Posterior cingulate gyrus (tissue), 11 donors: ENCODE measurements around the gene CDKL4.
"Not testable (repeated sequence)": the region's sequence is repeated elsewhere in the genome, so short reads cannot be mapped to it uniquely, and the experiment has no call there.

Source experiments
- DNase-seq, 10 donors: peaks; one replicate each; pipeline versions ENCODE4 v3.0.0 to v3.0.0-alpha.2; 2020 to 2021; ENCODE audit warnings: mixed read lengths in 3 of 10
- intact Hi-C: fragments of 100-400 bp; cut with DNase I; formaldehyde crosslinking; loops from one replicate; pipeline ENCODE4 v1.15.1; 2023

Gene CDKL4

GRCh38 chr2:39234754-39235153 is 9.0 kb downstream of the CDKL4 start:
- intact Hi-C loops: no loop called here
- no peak for DNase-seq

GRCh38 chr2:39232141-39232540 is 11.6 kb downstream of the CDKL4 start:
- DNase-seq: no peak
- intact Hi-C loops: no loop called here

GRCh38 chr2:39228413-39229209 is 15.2 kb downstream of the CDKL4 start:
- peak in 3 of 10 donors; percentile 12 to 84 (median 18) for DNase-seq
- intact Hi-C loops: loop anchor here (1.0 to 10.0 kb wide), 3 partner anchors 108 to 284 kb away; partner anchors contain the start of gene SOS1

DNA sequence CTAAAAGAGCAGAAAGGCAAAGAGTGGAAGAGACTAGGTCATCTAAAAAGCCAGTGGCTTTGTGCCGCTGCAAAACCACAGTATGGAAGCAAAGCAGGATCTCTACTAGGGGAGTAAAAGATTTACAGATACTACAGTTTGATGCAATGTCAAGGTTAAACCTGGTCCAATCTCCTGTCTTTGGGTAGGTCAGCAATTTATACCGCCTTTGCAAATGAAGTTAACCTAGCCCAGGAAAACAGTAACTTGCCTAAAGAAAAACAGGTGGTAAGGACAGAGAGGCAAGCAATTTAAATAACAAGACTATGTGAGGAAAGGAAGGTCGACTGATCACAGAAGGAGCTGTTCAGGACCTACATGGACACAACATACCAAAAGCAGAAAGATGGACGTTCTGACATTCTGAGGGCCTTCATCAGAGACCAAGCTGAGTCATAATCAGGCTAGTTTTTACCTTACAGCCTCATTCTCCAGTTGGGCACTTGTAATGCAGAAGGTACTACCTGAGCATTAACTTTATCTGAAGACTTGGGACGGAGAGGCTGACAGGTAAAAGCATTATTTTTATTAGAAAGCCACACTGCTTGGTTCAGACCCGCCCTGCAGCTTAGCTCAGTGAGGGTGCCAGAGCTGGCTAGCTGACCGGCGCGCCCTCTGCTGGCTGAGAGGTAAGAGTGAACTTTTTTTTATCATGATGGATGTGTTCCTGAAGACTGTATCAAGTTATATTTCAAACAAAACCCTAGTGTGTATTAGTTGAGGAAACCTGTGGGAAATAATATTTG is 15.9 kb downstream of the CDKL4 start:
- intact Hi-C loops: loop anchor here (1.0 to 10.0 kb wide), 3 partner anchors 107 to 283 kb away; partner anchors contain the start of gene SOS1
- DNase-seq: peak; percentile 69 to 97 (median 83)

DNA sequence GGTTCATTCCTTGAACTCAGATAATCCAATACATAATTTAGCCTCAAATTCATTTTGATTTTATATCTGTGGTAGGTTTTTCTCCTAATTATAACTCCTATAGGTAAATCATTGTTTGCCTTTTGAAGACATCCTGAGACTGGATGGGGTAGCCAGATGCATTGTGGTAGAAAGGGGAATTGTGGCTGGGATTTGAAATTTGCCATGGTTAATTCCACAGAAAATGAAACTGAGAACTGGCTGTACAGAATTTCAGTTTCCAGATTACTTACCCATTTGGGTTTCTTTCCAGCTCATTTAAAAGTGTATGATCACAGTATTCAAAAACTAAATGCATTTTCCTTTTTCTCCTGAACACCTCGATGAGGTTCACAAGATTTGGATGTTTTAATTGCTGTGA is 18.2 kb downstream of the CDKL4 start:
- intact Hi-C loops: loop anchor here (10.0 kb wide), 1 partner anchor 281 kb away; no protein-coding TSS in a partner anchor
- DNase-seq: no peak

- intact Hi-C loops: loop anchor here (10.0 kb wide), 1 partner anchor 279 kb away; no protein-coding TSS in a partner anchor
- DNase-seq: no peak
Measured at GRCh38 chr2:39223909-39224308, 19.9 kb downstream of the CDKL4 start.

GRCh38 chr2:39221459-39221858 is 22.3 kb downstream of the CDKL4 start:
- DNase-seq: no peak
- intact Hi-C loops: loop anchor here (10.0 kb wide), 1 partner anchor 277 kb away; no protein-coding TSS in a partner anchor

DNA sequence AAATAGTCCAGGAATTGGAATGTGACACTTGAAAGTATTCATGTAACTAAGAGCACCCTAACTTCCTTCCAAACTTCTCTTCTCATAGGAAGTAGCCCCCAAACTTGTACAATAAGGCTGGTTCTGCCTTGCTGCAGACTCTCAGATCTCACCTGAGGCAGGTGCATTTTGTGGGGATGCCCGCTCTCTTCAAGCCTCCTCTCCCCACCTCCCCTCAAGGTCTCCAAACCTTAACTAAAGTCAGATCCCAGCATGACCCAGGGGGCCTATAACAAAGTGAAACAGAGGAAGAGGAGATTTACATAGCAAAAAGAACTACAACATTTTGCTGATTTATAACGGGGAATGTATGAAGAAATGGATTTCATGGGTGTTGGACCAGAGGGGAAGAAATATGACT is 23.6 kb downstream of the CDKL4 start:
- intact Hi-C loops: loop anchor here (10.0 kb wide), 1 partner anchor 275 kb away; no protein-coding TSS in a partner anchor

DNA sequence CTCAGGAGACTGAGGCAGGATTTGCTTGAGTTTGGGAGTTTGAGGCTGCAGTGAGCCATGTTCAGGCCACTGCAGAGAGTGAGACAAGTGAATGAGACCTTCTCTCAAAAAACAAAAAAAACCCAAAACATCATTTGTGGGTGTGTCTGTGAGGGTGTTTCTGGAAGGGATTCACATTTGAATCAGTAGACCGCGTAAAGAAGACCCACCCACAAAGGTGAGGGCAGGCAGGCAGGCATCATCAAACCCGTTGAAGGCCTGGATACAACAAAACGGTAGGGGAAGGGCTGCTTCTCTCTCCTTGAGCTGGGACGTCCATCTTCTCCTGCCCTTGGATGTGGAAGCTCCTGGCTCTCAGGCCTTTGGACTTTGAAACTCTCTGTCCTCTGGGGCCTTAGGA is 25.4 kb downstream of the CDKL4 start:
- DNase-seq: no peak
- intact Hi-C loops: no loop called here

More for the DNA sequence above, 23.6 kb downstream of the CDKL4 start:
- no peak for DNase-seq

DNA sequence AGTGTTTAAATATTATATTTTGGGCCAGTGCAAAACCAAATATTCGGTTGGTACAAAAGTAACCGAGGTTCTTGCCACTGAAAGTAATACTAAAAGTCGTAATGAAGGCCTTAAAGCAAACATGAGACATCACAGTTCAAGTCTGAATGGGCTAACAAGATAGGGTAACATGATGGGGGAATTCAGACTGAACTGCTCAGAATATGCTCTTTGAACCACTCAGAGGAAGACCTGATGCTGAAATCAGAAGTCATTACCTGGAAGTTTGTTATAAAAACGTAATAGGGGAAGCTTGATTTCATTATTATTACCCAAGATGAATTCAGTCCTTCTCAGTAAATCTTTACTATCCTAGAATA is 26.6 kb downstream of the CDKL4 start:
- intact Hi-C loops: no loop called here
- DNase-seq: no peak

DNA sequence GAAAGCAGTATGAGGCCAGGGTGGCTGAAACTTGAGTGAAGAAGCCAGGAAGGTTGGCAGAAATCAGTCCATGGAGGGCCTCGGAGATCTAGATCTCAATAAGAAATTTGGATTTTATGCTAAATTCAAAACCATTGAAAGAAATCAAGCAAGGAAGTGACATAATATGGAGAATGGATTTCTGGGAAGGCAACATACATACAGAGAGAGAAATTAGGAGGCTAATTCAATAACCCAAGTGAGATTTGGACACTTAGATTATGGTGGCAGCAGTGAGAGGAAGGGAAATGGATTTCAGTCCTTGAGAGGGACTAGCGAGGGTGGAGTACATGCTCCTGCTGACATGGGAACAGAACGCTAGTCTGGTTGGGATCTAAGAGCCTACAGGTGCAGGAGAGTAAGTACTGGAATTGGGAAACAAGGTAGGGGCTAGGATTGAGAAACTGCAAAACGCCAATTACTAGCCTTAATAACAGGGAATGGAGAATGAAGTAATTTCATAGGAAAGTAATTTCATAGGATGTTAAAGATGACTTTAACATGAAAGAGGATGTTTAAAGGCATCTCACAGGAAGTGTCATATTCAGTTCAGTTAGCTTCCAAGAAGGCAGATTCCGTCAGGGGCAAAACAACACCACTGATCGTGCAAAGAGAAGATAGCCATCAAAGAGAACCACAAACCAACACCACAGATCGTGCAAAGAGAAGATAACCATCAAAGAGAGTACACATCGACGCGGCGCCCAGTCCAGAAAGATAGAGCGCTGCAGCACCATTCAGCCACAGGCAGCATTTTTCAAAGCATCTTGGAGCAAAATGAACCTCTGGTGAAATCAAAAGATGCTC is 27.2 kb downstream of the CDKL4 start:
- no peak for DNase-seq

GRCh38 chr2:39215545-39215944 is 28.2 kb downstream of the CDKL4 start:
- intact Hi-C loops: no loop called here

More for the DNA sequence above, 27.2 kb downstream of the CDKL4 start:
- intact Hi-C loops: no loop called here

DNA sequence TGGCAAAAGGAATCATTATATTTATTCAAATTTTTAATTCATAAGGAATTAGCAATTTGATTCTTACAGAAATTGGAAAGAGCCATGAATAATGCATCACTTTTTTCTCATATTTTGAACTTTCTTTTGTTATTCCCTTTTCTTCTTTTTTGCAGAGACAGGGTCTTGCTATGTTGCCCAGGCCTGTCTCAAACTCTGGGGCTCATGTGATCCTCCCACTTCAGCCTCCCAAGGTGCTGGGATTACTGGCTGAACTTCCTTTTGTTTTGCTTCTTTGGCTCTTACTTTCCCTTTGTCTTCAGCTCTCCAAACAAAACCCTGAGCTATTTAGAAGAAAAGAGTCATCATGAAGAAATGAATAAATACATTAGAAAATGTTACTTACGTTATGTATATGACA is 30.8 kb downstream of the CDKL4 start:
- no peak for DNase-seq
- intact Hi-C loops: no loop called here

More at GRCh38 chr2:39215545-39215944, 28.2 kb downstream of the CDKL4 start:
- DNase-seq: no peak

DNA sequence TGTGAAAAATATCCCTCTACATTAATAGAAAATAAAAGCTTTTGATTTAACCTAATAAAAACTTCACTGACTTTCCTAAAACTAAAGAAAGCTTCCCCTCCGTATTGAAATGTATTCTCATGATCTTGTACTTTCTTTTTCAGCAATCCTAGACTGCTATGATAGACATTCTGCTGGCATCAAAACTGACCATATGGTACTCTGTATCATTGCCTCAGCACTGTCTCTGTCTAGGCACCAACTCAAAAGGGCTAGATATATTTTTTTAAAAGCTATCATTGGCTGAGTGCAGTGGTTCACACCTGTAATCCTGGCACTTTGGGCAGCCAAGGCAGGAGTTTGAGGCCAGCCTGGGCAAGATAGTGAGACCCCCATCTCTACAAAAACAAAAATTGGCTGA is 32.9 kb downstream of the CDKL4 start:
- intact Hi-C loops: no loop called here
- no peak for DNase-seq

DNA sequence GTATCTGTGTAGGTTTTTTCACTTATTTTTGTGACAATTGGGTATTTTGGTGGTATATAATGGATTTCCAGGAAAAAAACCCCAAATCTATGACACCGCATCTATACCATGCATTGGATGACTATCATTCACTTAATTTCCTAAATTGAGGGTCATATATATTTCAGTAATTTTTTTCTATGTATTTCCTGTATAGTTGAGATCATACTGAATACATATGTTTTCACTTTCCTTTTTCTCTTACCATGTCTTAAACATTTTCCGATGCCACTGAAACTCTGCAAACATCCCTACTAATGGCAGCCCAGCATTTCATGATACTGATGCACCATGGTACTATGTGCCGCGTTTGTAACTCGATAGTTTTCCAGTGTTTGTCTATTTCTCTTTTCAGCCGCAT is 40.4 kb downstream of the CDKL4 start:
- DNase-seq: no peak
- intact Hi-C loops: no loop called here

GRCh38 chr2:39202639-39203369 is 41.0 kb downstream of the CDKL4 start:
- no peak for DNase-seq
- intact Hi-C loops: no loop called here

GRCh38 chr2:39197003-39197402 is 46.8 kb downstream of the CDKL4 start:
- DNase-seq, intact Hi-C loops: not testable (repeated sequence)

DNA sequence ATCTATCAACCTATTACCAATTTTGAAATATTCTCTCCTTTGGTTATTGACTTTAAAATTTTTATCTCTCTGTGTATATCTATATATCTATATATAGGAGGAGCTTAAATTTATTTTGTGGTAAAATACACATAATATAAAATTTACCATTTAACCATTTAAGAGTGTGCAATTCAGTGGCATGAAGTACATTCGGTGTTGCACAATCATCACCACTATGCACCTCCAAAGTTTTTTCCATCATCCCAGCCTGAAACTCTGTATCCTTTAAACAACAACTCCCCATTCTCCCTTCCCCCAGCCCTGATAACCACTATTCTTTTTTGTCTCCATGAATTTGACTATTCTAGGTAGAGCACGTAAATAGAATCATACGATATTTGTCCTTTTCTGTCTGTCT is 49.1 kb downstream of the CDKL4 start:
- no peak for DNase-seq
- intact Hi-C loops: no loop called here

- intact Hi-C loops: no loop called here
- no peak for DNase-seq
Measured at GRCh38 chr2:39188960-39189494, 54.7 kb downstream of the CDKL4 start.
